NCI-H1694 (cell line): ENCODE measurements around the gene KCTD18.

Source experiments
- DNase-seq: peaks from one replicate; lab custom pipeline; 2025; lab: John Stamatoyannopoulos, UW

Gene KCTD18

GRCh38 chr2:200509612-200510433 is at the start of gene KCTD18:
KCTD18 (minus strand) TSS chr2:200510068; CDS start chr2:200507016, 3,052 bp downstream.
- peak; percentile 58 for DNase-seq

- DNase-seq = no peak
Measured at GRCh38 chr2:200540793-200541192, 30.9 kb upstream of the KCTD18 start.

- no peak for DNase-seq
Measured at GRCh38 chr2:200538139-200538538, 28.3 kb upstream of the KCTD18 start.

- no peak for DNase-seq
Measured at GRCh38 chr2:200534572-200534971, 24.7 kb upstream of the KCTD18 start.

- no peak for DNase-seq
Measured at GRCh38 chr2:200533754-200534153, 23.9 kb upstream of the KCTD18 start.

- no peak for DNase-seq
Measured at GRCh38 chr2:200528228-200528627, 18.4 kb upstream of the KCTD18 start.

GRCh38 chr2:200525882-200526651 is 16.2 kb upstream of the KCTD18 start, which contains the start of gene SGO2:
SGO2 (plus strand) TSS chr2:200526207; CDS start chr2:200532976, 6,769 bp downstream.
- peak; percentile 95 for DNase-seq

- DNase-seq = no peak
Measured at GRCh38 chr2:200525551-200525881, 15.6 kb upstream of the KCTD18 start.

- no peak for DNase-seq
Measured at GRCh38 chr2:200525066-200525465, 15.2 kb upstream of the KCTD18 start.

- no peak for DNase-seq
Measured at GRCh38 chr2:200523604-200524003, 13.7 kb upstream of the KCTD18 start.

GRCh38 chr2:200523158-200523557 is 13.3 kb upstream of the KCTD18 start:
- no peak for DNase-seq

GRCh38 chr2:200515155-200515554 is 5.3 kb upstream of the KCTD18 start:
- DNase-seq = no peak

GRCh38 chr2:200509235-200509611 is 645 bp downstream of the KCTD18 start:
- peak; percentile 2 for DNase-seq

- no peak for DNase-seq
Measured at GRCh38 chr2:200507179-200507578, 2.7 kb downstream of the KCTD18 start.

- DNase-seq = no peak
Measured at GRCh38 chr2:200506679-200507078, 3.2 kb downstream of the KCTD18 start.

- no peak for DNase-seq
Measured at GRCh38 chr2:200502196-200502595, 7.7 kb downstream of the KCTD18 start.

GRCh38 chr2:200498402-200499162 is 11.3 kb downstream of the KCTD18 start:
- DNase-seq = no peak

GRCh38 chr2:200496696-200497095 is 13.2 kb downstream of the KCTD18 start:
- no peak for DNase-seq

- DNase-seq = no peak
Measured at GRCh38 chr2:200494048-200494447, 15.8 kb downstream of the KCTD18 start.

GRCh38 chr2:200492656-200493055 is 17.2 kb downstream of the KCTD18 start:
- DNase-seq = no peak

GRCh38 chr2:200490001-200490400 is 19.9 kb downstream of the KCTD18 start:
- no peak for DNase-seq

GRCh38 chr2:200488169-200488568 is 21.7 kb downstream of the KCTD18 start:
- no peak for DNase-seq

- no peak for DNase-seq
Measured at GRCh38 chr2:200486529-200486928, 23.3 kb downstream of the KCTD18 start.
